Activated CD8-positive, alpha-beta memory T cell treated with anti-CD3 and anti-CD28 coated beads, Interleukin-2, amount 50 U/mL, for 48 hours (primary cell): ENCODE measurements around the gene TMPO.
A peak's percentile ranks its signal among the peaks of the same experiment; 100 is the strongest.
"Not testable (repeated sequence)": the region's sequence is repeated elsewhere in the genome, so short reads cannot be mapped to it uniquely, and the experiment has no call there.

ENCODE experiments used
- DNase-seq: peaks from one replicate; pipeline ENCODE4 v3.0.0-alpha.2; 2020

The TMPO gene

DNA sequence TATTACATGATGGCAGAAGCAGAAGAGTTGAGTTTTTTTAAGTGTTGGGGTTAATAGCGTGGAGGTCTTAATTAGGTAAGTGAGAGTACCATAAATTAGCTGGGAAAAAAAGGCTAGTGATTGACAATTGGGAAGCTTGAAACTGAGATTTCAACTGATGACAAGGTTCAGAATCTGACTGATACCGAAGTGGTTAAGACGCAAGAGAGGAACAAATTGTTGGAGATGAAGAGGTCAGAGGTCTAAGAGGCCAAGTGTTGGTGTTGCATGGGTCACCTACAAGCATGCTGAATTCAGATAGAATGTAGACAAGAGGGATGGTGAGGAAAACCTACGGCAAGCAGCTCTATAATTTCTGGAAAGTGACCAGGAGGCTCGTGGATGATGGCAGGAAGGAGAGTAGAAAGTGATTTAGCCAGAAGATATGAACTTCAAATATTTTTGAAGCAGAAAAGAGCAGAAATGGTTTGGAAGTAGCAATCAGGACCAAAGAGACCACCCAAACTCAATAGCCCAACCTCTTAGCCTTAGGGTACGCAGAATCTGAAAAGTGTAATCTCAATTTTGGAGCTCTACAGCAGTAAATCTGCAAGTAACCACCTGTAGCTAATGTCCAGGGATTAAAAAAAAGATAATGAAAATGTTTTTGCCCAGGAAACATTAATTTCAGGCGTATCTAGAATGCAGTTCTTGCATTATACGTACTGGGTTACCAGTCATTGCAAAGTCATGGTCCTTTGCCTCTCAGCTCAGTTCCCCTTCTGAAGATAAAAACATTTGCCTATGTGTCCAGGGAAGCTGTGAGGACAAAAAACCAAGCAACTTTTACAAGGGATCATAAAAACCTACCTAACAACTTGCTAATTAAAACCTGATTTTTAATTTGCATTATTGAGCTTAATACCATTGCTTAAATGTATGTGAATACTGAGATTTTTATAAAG lies 1.7 kb upstream of the TMPO start:
- DNase-seq: no peak

DNA sequence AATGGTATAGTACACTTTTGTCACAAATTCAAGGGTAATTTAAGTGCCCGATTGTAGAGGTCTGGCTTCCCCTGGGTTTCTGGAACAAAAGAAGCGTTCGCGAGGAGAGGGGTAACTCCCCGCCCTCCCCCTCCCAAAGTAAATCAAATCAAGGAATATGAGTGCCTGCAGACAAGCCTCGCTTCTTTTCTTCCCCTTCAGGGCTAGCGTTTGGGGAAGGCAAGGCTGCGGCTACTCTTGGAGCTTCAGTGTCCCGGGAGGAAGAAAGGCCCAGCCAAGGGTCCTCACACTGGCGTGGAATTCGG lies 456 bp upstream of the TMPO start:
- DNase-seq: no peak

DNA sequence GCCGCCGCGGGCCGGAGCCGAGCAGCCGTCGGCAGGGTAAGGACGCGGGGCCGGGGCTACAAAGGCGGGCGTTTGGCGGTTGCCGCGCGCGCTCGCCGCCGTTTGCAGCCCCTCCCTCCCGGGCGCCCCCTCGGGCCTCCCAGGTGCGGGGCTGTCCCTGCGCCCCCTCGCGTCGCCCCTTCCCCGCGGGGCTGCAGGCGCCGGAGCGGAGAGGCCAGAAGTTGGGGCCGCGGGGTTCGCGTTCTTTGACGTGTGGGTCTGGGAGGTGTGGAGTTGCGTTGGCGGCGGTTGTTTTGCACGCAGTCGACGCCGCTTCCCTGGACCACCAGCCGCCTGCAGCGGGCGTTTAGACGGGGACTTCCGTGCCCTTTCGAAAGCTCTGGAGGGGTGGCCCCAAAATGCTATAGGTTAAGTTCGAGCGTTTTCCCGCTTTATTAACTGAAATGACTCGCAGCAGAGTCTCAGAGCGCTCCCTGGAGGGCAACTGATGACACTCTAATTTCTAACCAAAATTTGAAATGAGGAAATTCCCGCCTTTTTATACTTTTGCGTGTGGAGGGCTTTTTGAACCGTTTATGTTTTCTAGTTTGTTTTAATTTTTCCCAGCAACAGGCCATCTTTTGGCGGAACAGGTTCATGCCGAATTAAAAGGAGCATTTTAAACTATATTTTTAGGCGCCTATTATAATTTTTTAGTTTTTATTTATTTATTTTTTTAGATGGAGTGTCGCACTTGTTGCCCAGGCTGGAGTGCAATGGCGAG lies 902 bp downstream of the TMPO start:
- DNase-seq: peak; percentile 91

DNA sequence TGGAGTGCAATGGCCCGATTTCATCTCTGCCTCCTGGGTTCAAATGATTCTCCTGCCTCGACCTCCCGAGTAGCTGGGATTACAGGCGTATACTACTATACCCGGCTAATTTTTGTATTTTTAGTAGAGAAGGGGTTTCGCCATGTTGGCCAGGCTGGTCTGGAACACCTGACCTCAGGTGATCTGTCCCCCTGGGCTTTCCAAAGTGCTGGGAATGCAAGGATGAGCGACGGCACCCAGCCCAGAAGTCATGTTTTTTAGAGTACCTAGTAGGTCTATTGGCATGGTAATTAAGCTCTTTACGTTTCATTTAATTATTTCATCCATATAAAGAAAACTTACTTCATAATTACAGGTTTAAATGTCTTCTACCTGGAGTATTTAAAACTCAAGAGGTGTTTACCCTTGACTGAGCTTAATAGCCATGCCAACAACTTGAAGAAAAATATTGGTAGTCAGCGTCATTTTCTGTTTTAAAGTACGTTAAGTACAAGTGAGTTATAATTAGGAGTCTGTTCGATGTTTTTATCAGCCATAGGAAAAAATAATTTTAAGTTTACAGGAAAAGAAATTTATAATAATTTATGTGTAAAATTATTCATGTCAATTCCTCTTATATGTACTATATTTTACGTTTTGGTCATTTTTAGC lies 4.0 kb downstream of the TMPO start:
- DNase-seq: no peak

DNA sequence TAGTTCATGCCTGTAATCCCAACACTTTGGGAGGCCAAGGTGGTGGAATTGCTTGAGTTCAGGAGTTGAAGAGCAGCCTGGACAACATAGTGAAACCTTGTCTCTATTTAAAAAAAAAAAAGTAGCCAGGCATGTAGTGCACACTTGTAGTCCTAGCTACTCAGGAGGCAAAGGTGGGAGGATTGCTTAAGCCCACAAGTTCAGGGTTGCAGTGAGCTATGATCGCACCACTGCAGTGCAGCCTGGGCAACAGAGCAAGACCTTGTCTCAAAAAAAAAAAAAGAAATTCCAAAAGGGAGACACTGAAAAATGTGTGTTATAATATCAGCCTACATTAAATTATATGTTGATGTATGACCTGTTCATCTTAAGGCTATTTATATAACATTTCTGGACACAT lies 14.7 kb downstream of the TMPO start:
- no peak for DNase-seq

DNA sequence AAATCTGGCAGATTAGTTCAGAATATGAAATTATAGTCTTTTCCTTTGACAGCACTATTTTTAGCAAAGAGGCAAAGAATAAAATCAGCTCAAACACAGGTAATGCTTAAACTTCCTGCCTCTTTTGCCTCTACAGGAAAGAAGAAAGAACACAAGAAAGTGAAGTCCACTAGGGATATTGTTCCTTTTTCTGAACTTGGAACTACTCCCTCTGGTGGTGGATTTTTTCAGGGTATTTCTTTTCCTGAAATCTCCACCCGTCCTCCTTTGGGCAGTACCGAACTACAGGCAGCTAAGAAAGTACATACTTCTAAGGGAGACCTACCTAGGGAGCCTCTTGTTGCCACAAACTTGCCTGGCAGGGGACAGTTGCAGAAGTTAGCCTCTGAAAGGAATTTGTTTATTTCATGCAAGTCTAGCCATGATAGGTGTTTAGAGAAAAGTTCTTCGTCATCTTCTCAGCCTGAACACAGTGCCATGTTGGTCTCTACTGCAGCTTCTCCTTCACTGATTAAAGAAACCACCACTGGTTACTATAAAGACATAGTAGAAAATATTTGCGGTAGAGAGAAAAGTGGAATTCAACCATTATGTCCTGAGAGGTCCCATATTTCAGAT lies 17.4 kb downstream of the TMPO start:
- no peak for DNase-seq

DNA sequence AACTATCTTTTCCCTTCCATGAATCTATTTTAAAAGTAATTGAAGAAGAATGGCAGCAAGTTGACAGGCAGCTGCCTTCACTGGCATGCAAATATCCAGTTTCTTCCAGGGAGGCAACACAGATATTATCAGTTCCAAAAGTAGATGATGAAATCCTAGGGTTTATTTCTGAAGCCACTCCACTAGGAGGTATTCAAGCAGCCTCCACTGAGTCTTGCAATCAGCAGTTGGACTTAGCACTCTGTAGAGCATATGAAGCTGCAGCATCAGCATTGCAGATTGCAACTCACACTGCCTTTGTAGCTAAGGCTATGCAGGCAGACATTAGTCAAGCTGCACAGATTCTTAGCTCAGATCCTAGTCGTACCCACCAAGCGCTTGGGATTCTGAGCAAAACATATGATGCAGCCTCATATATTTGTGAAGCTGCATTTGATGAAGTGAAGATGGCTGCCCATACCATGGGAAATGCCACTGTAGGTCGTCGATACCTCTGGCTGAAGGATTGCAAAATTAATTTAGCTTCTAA lies 18.4 kb downstream of the TMPO start:
- no peak for DNase-seq

DNA sequence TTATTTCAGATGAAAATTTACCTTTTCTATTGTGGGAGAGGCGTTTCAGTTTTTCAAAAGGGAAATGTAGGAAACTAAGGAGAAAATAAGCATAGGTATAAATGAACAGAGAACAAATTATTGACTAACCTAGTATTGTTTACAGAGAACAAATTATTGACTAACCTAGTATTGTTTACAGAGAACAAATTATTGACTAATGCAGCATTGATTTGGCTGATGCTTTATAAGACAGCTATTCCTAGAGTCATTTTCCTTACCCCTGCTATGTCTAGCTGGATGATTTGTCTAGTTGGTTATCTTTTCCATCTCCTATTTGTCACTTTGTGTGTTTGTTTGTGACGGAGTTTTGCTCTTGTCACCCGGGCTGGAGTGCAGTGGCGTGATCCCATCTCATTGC lies 22.6 kb downstream of the TMPO start:
- no peak for DNase-seq

DNA sequence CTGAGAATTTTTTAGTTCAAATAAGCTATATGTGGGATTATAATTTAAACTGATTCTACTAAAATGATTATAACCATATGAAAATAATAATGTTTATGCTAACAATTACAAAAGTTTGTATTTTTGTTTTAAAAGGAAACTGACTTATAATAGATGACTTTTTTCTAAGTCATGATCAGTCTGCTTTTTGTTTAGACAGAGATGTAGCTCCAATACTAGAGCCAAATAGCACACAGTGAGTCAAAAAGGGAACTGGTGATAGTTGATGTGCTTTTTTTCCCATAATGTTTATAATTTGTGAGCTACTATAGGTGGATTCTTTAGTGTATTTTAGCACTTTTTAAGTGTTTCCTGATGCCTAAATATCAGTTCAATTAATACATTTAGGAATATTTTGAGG lies 28.3 kb downstream of the TMPO start:
- no peak for DNase-seq

DNA sequence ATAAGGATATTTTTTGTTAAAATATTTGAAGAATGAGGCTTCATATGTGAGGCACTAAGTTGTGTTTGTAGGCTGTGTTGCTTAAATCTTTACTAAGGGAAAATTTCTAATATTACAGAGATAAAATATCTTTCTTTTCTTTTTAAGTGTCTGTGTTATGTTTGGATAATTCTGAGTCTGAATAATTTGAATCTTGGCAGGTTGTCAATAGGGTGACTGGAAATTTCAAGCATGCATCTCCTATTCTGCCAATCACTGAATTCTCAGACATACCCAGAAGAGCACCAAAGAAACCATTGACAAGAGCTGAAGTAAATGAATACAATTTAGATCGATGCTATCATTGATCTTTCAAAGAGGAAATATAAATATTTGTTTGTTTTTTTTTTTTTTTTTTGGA lies 29.4 kb downstream of the TMPO start:
- no peak for DNase-seq

DNA sequence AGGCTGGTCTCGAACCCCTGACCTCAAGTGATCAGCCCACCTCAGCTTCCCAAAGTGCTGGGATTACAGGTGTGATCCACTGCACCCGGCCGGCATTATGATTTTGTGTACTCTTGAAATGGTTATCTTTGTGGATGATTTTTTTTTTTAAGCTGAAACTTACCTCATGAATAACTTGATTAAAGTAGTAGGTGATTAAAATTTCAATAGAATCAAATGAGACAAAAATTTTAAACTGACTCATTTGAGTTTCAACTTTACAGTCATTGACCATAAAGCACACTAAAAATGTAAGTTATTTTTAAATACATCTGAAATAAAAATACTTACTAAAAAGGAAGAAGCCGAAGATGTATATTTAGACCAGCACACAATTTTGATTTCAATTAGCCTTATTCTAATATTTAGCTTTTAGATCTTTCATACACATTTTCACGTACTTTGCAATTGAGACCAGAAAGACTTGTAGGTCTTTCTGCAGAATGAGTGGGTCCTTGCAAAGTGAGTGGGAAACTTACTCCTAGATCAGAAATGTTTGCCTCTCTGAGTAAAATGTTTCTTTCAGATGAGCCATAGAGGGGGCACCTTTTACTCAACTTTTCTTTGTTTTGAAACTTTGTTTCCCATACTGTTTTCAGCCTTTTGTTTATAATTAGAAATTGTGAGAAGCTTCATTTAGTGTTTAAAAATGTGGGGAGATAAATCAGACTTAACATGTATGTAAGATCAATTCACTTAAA lies 34.2 kb downstream of the TMPO start:
- DNase-seq: no peak

DNA sequence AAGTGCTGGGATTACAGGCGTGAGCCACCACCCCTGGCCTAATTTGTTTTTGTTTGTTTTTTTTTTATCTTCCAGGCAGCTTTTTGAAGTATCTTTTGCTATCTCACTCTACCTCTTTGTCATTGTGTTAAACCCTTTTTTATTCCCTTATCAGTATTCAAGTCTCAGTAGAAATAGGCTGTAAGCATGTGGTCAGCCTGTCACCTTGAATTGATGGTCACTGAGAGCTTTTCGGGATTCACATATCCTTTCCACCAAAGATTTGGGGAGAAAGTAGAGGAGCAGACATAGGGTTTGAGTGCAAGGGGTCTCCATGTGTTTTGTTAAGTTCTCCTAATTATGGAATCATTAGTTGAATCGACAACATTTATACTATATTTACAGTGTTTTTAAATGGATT lies 36.4 kb downstream of the TMPO start:
- no peak for DNase-seq

DNA sequence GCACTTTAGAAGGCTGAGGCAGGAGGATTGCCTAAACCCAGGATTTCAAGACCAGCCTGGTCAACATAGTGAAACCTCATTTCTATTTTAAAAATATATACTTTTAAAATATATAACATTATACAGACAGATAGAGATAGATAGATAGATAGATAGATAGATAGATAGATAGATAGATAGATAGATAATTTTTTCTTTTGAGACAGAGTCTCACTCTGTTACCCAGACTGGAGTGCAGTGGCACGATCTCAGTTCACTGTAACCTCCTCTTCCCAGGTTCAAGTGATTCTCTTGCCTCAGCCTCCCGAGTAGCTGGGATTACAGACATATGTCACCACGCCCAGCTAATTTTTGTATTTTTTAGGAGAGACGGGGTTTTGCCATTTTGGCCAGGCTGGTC lies 42.7 kb downstream of the TMPO start:
- not testable (repeated sequence) for DNase-seq

DNA sequence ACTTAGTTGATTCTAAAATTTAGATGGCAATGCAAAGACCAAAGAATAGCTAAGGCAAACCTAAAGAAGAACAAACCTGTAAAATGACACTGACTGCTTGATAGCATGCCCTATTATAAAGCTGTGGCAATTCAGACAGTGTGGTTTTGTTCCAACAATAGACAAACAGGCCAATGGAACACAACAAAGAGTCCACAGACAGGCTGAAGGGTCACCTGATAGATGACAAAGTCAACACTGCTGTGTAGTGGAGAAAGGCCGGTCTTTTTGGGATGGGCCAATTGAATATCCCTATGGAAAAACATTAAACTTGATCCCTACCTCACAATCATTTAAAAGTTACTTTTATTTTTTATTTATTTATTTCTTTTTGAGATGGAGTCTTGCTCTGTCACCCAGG lies 44.3 kb downstream of the TMPO start:
- DNase-seq: no peak

DNA sequence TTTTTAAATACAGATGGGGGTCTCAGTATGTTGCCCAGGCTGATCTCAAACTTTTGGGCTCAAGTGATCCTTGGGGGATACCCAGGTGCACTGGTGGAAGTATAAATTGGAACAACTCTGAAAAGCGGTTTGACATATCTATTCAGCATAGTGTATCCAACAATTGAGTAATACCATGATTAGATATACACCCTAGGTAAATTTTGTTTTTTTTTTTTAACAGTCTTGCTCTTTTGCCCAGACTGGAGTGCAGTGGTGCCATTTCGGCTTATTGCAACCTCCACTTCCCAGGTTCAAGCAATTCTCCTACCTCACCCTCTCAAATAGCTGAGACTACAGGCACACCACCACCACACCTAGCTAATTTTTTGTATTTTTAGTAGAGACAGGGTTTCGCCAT lies 46.5 kb downstream of the TMPO start:
- no peak for DNase-seq

DNA sequence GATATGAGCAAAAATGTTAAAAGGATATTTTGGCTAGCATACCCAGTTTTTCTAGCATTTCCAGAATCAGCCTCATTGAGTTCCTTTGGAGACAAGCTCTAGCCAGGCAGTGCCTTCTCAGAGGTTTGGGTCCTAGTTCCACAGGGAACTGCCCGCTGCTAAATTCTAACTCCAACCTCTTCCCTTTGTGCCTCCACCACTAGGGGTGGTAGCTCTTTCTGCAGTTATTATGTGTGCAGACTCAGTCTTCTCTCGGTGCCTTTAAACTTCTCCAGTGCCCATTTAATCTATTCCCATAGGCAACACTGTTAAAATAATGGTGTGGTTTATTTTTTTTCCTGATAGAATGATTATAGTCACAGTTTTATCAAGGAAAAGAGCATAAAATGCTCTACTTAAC lies 56.6 kb downstream of the TMPO start:
- no peak for DNase-seq

DNA sequence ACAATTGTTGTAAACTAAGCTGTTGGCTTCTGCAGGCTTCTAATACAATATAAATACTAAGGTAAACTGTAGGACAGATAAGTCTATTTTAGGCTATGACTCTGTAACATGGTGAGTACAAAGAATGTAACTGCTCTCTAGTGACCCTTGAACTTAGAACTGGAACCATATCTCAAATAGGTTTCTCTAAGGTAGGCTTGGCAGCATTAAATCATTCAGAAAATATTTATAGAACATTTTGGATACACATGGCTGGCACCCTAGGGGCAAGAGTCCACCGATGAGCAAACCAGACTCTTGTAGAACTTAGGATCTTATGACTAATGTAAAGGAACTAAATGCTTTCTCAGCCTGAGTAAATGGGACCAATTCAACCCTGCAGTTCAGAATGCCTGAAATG lies 58.7 kb downstream of the TMPO start:
- DNase-seq: no peak

DNA sequence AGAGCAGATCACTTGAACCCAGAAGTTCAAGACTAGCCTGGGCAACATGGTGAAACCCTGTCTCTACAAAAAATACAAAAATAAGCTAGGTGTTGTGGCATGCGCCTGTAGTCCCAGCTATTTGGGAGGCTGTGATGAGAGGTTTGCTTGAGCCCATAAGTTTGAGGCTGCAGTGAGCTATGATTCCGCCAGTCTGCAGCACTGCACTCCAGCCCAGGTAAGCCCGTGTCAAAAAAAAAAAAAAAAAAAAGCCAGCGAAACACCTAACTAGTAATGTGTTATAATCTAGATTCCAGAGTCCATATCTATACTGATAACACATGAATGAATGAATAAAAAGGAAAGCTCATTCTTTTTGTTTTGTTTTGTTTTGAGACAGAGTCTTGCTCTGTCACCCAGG lies 59.6 kb downstream of the TMPO start:
- no peak for DNase-seq

DNA sequence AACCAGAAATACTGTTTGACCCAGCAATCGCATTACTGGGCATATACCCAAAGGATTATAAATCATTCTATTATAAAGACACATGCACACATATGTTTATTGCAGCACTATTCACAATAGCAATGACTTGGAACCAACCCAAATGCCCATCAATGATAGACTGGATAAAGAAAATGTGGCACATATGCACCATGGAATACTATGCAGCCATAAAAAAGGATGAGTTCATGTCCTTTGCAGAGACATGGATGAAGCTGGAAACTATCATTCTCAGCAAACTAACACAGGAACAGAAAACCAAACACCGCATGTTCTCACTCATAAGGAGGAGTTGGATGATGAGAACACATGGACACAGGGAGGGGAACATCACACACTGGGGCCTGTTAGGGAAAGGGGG lies 61.4 kb downstream of the TMPO start:
- not testable (repeated sequence) for DNase-seq

DNA sequence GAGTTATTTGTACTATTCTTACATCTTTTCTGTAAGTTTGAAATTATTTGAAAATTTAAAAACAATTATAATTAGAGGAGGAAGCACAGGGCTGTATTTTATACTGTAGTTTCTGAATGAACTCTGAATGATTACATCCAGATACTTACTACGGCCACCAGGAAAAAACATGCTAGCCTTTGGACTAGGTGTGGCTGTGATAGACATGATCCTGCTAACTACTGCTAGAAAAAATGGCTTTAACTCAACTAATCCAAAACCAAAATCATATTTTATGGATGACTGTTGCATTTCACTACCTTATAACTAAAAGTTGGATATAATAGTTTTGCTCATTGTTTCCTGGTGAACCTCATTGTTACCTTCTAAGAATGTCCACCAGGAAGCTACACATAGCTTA lies 63.0 kb downstream of the TMPO start:
- DNase-seq: no peak

DNA sequence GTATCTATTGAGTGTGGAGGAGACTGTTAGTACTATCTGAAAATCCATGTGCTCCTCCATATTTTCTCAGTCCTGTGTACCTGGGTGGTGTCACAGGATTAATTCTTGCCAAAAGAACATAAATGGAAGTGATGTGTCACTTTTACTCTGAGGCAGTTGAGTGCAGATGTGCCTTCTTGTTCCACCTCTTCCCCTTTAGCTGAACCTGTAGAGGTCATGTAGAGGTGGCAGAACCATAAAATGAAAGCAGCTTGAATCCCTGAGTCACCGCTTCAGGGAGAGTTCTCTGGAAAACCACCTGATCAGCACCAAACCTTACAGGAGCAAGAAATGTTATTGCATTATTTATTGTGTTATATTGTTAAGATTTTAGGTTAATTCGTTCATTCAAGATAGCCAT lies 63.4 kb downstream of the TMPO start:
- no peak for DNase-seq

DNA sequence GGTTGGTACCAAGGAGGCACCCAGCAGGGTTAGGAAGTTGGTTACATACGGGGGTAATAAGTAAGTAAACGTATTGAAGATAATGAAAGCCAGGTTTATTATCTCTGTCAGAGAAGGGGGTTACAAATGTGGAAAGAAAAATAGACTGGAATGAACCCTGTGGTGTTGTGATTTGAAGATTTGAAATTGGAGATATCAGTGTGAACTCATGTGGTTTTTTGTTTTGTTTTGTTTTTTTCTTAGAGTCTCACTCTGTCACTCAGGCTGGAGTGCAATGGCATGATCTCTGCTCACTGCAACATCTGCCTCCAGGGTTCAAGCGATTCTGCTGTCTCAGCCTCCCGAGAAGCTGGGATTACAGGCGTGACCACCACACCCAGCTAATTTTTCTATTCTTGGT lies 64.0 kb downstream of the TMPO start:
- no peak for DNase-seq

DNA sequence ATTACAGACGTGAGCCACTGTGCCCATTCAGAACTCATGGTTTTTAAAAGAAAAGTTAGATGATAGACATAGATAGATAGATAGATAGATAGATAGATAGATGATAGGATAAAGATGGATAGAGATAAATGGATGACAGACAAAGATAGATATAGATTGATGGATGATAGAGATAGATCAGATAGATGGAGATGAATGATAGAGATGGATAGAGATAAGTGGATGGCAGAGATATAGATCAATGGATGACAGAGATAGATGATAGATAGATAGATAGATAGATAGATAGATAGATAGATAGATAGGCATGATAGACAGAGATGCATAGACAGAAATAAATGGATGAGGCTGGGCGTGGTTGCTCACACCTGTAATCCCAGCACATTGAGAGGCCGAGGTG lies 64.4 kb downstream of the TMPO start:
- DNase-seq: no peak
